ENCODE results near the gene RNU6-1. TPM values are rescaled to one million over a fixed set of nuclear protein-coding genes. Genes with fewer than 3 reads are reported as not detected.

The RNU6-1 gene
- total RNA-seq, 2 experiments from 2014 or later: not detected

DNA sequence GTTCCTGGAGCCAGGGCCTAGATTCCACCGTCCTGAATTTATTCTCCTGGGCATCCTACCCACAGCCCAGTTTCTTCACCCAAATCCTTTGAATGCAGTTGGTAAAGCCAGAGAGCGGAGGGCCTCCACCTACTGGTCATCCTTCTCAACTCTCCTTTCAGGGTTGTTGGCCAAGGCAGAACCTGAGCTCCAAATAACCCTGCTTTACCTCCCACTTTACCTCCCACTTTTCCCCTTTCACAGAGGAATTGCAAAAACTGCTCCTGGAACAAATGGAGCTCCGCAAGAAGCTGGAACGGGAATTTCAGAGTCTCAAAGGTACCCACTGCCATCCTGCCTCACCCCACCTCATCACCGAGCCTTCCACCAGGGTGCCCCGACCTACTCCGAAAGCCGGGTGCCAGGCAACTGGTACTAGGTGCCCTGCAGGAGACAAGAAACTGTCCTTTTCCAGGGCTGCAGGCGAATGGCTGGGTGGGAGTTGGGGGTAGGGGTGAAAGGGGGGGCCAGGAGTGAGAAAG, 7.8 kb downstream of the RNU6-1 start:
- ChIA-PET POLR2A (interaction anchor here (0.6 to 1.6 kb wide), 4 partner anchors 49 to 333 kb away, joined by 3 to 8 read pairs (median 4); no protein-coding TSS in a partner anchor), CTCF (ENCODE audit: unreplicated experiment) (interaction anchor here (0.6 to 1.7 kb wide), 3 partner anchors 48 to 219 kb away, joined by 3 to 6 read pairs (median 5); no protein-coding TSS in a partner anchor)
- H3K4me2 ChIP-seq (ENCODE audit: low read length): peak overlapping the region; percentile 8; the same call in 1 of the 2 replicates
- H3K36me3 ChIP-seq (ENCODE audit: insufficient read depth, low read length): no peaks in the 10 kb centered on the region
- no peaks in the 10 kb centered on the region for H3K9me3 ChIP-seq (ENCODE audit: low read length)
- no peaks in the 10 kb centered on the region for H3K79me2 ChIP-seq (ENCODE audit: insufficient read depth, low read depth, low read length)
- H3K27ac ChIP-seq (ENCODE audit: low read depth, low read length, poor library complexity, severe bottlenecking): no peak overlapping the region
- H3K4me1 ChIP-seq (ENCODE audit: insufficient read depth, low read length, poor library complexity, severe bottlenecking): peaks cover 44% of the 10 kb centered on the region
- intact Hi-C loops (cut with micrococcal nuclease; ENCODE audit: unreplicated experiment): loop anchor here (1.0 kb wide), 1 partner anchor 49 kb away; no protein-coding TSS in a partner anchor
- peak; percentile 63 for DNase-seq (ENCODE audit: low spot score)
- no peaks in the 10 kb centered on the region for H4K20me1 ChIP-seq (ENCODE audit: insufficient read depth, low read length)
- H2AFZ ChIP-seq (ENCODE audit: low read length): no peak overlapping the region
- no peak overlapping the region for H3K4me3 ChIP-seq (ENCODE audit: low read depth, low read length, poor library complexity, severe bottlenecking)
- no TSS peak for BruUV-seq (replicated peaks)
- no peaks in the 10 kb centered on the region for H3K9me2 ChIP-seq (ENCODE audit: insufficient read depth, low read length)
- TF ChIP-seq CTCF (conservative IDR thresholded peaks at IDR 0.05; ENCODE audit: low read length): peak; percentile 72
- no peak for TF ChIP-seq EZH2phosphoT487 (IDR thresholded peaks at IDR 0.05; ENCODE audit: borderline replicate concordance, low read depth, low read length)

DNA sequence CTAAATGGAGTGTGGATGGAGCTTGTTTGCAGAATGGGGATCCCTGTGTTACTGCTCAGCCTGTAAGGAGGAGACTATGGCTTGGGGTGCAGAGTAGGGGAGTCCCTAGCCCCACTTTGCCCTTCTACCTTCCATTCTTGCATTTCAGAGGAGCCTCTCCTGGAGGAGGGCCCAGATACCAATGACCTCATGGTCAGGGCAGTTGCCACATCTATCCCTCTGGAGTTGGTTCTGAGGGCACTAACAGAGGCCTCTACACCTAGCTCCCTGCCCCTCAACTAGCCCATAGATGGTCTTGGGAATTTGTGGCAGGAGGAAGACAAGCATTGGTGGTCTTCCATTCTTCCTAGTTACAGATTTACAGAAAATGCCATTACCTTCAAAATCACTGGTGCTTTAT, 8.5 kb downstream of the RNU6-1 start:
- intact Hi-C loops (cut with micrococcal nuclease; ENCODE audit: unreplicated experiment): no loop called here
- BruUV-seq (replicated peaks): no TSS peak
- no peak for TF ChIP-seq CTCF (conservative IDR thresholded peaks at IDR 0.05; ENCODE audit: low read length)
- TF ChIP-seq EZH2phosphoT487 (IDR thresholded peaks at IDR 0.05; ENCODE audit: borderline replicate concordance, low read depth, low read length): no peak
- Histone ChIP-seq H3K79me2 (ENCODE audit: insufficient read depth, low read depth, low read length) (no peaks in the 10 kb centered on the region), H3K9me2 (ENCODE audit: insufficient read depth, low read length) (no peaks in the 10 kb centered on the region), H3K9me3 (ENCODE audit: low read length) (no peaks in the 10 kb centered on the region), H3K4me1 (ENCODE audit: insufficient read depth, low read length, poor library complexity, severe bottlenecking) (peaks cover 37% of the 10 kb centered on the region), H3K36me3 (ENCODE audit: insufficient read depth, low read length) (no peaks in the 10 kb centered on the region), H3K27ac (ENCODE audit: low read depth, low read length, poor library complexity, severe bottlenecking) (no peak overlapping the region), H4K20me1 (ENCODE audit: insufficient read depth, low read length) (no peaks in the 10 kb centered on the region), H3K4me3 (ENCODE audit: low read depth, low read length, poor library complexity, severe bottlenecking) (no peak overlapping the region), H3K4me2 (ENCODE audit: low read length) (no peak overlapping the region), H2AFZ (ENCODE audit: low read length) (no peak overlapping the region)
- no peak for DNase-seq (ENCODE audit: low spot score)
- ChIA-PET CTCF (ENCODE audit: unreplicated experiment) (no interaction called here), POLR2A (interaction anchor here (1.6 kb wide), 1 partner anchor 48 kb away, joined by 8 read pairs; no protein-coding TSS in a partner anchor)
